CD14-positive monocyte (primary cell): ENCODE results near the gene FNDC11. TPM values are rescaled to one million over a fixed set of nuclear protein-coding genes. Genes with fewer than 3 reads are reported as not detected.

Experiments used
- DNase-seq, 3 donors: peaks; one replicate each; pipeline ENCODE4 v3.0.0-alpha.2; 2011 to 2022
- H2AFZ ChIP-seq: 2 replicates; pipeline ENCODE4 v1.6.0; 2012; ENCODE audit warnings: mild to moderate bottlenecking, low read depth, low read length, inconsistent platforms; ENCODE audit not compliant: insufficient read depth, poor library complexity, severe bottlenecking
- H3K27ac ChIP-seq, 2 donors: 1 replicate in 1 of 2; 2 replicates in 1 of 2; pipeline ENCODE4 v1.5.1; 2012 to 2013; ENCODE audit warnings: low read length in 2 of 2, control low read depth in 1 of 2, inconsistent platforms in 1 of 2, low read depth in 1 of 2, mild to moderate bottlenecking in 1 of 2
- H3K27me3 ChIP-seq, 2 donors: one replicate each; pipeline versions ENCODE4 v1.6.0 to v1.6.1; 2011 to 2013; ENCODE audit warnings: low read length in 2 of 2; ENCODE audit not compliant: control insufficient read depth in 2 of 2, insufficient read depth in 2 of 2
- H3K36me3 ChIP-seq, 2 donors: replicated peaks in 1 of 2; 1 replicate in 1 of 2; 2 replicates in 1 of 2; pipeline versions ENCODE4 v1.5.1 to v1.6.1; 2012 to 2013; ENCODE audit warnings: low read length in 2 of 2, control low read depth in 1 of 2, inconsistent platforms in 1 of 2, mild to moderate bottlenecking in 1 of 2; ENCODE audit not compliant: insufficient read depth in 2 of 2, control insufficient read depth in 1 of 2
- H3K4me1 ChIP-seq, 2 donors: 1 replicate in 1 of 2; 2 replicates in 1 of 2; pipeline versions ENCODE4 v1.5.1 to v1.6.1; 2012 to 2013; ENCODE audit warnings: low read length in 2 of 2, control low read depth in 1 of 2, inconsistent platforms in 1 of 2, mild to moderate bottlenecking in 1 of 2, moderate library complexity in 1 of 2; ENCODE audit not compliant: insufficient read depth in 2 of 2, control insufficient read depth in 1 of 2
- H3K4me2 ChIP-seq: replicated peaks from 2 replicates; pipeline ENCODE3; 2012; ENCODE audit warnings: low read length, moderate library complexity, mild to moderate bottlenecking; ENCODE audit not compliant: poor library complexity, severe bottlenecking; ENCODE audit errors: extremely low read depth
- H3K4me3 ChIP-seq, 3 experiments: fragments of 200-600 bp in 1 of 3; sonication (generic) in 1 of 3; replicated peaks in 1 of 3; 1 replicate in 2 of 3; 2 replicates in 1 of 3; pipeline ENCODE4 v1.5.1; 2011 to 2013; ENCODE audit warnings: low read length in 3 of 3, mild to moderate bottlenecking in 3 of 3, control low read depth in 2 of 3, low read depth in 2 of 3, inconsistent platforms in 1 of 3, moderate library complexity in 1 of 3
- H3K79me2 ChIP-seq: 2 replicates; pipeline ENCODE4 v1.6.0; 2012; ENCODE audit warnings: mild to moderate bottlenecking, control low read depth, inconsistent platforms, low read length, moderate library complexity; ENCODE audit not compliant: insufficient read depth
- H3K9ac ChIP-seq: 2 replicates; pipeline ENCODE4 v1.6.0; 2017; ENCODE audit warnings: low read length, mild to moderate bottlenecking; ENCODE audit not compliant: insufficient read depth, poor library complexity, severe bottlenecking
- H3K9me3 ChIP-seq, 2 donors: replicated peaks in 1 of 2; 1 replicate in 1 of 2; 2 replicates in 1 of 2; pipeline versions ENCODE4 v1.5.1 to v1.6.1; 2012 to 2013; ENCODE audit warnings: low read length in 2 of 2, control low read depth in 1 of 2; ENCODE audit not compliant: control insufficient read depth in 1 of 2, insufficient read depth in 1 of 2
- H4K20me1 ChIP-seq: 2 replicates; pipeline ENCODE4 v1.6.0; 2012; ENCODE audit warnings: mild to moderate bottlenecking, low read length, control low read depth, moderate library complexity; ENCODE audit not compliant: insufficient read depth
- H3K27ac Mint-ChIP-seq, 7 donors: one replicate each; pipeline ENCODE4 v1.8.0; 2020; ENCODE audit warnings: mild to moderate bottlenecking in 7 of 7, mixed read lengths in 7 of 7, moderate library complexity in 6 of 7, inconsistent platforms in 2 of 7
- H3K27me3 Mint-ChIP-seq, 3 donors: one replicate each; pipeline ENCODE4 v1.8.0; 2021 to 2022; ENCODE audit warnings: low read depth in 3 of 3, mild to moderate bottlenecking in 3 of 3, mixed read lengths in 3 of 3, moderate library complexity in 3 of 3, inconsistent platforms in 1 of 3
- H3K36me3 Mint-ChIP-seq, 2 donors: one replicate each; pipeline ENCODE4 v1.8.0; 2020; ENCODE audit warnings: mixed read lengths in 2 of 2, inconsistent platforms in 1 of 2, mild to moderate bottlenecking in 1 of 2
- H3K4me1 Mint-ChIP-seq: one replicate; pipeline ENCODE4 v1.8.0; 2020; ENCODE audit warnings: mild to moderate bottlenecking, mixed read lengths
- H3K4me3 Mint-ChIP-seq, 2 donors: one replicate each; pipeline ENCODE4 v1.8.0; 2020; ENCODE audit warnings: mild to moderate bottlenecking in 2 of 2, mixed read lengths in 2 of 2, moderate library complexity in 1 of 2
- H3K9me3 Mint-ChIP-seq, 7 donors: one replicate each; pipeline ENCODE4 v1.8.0; 2020 to 2022; ENCODE audit warnings: mixed read lengths in 7 of 7, mild to moderate bottlenecking in 6 of 7, moderate library complexity in 6 of 7, inconsistent platforms in 2 of 7
- CTCF ChIP-seq: fragments of 200-600 bp; IDR thresholded peaks from one replicate; pipeline ENCODE4 v1.8.0; 2022; ENCODE audit warnings: antibody characterized with exemption, mild to moderate bottlenecking
- WGBS: methylation state at CpG from one replicate; pipeline ENCODE4 v1.1.5; 2013; ENCODE audit warnings: missing lambda C conversion rate; ENCODE audit not compliant: insufficient coverage; 5-methylcytosine and 5-hydroxymethylcytosine counted together
- intact Hi-C, 2 donors: fragments of 100-400 bp; cut with micrococcal nuclease; formaldehyde crosslinking; loops; one replicate each; pipeline versions ENCODE4 v1.15.0 to v1.15.1; 2023
- polyA plus RNA-seq, 3 donors: library from polyadenylated mRNA; depleted of rRNA in 1 of 3; unstranded in 2 of 3; stranded (reverse) in 1 of 3; fragments of 300-500 nt in 2 of 3; fragments of >200 nt in 1 of 3; fragmentation: Illumina TruSeq in 2 of 3; gene quantifications; 1 replicate in 2 of 3; 2 replicates in 1 of 3; pipeline ENCODE4 v1.2.3, GENCODE V29; 2012 to 2021

The FNDC11 gene
- polyA plus RNA-seq, 3 donors: 0.23 TPM; not detected in 2

GRCh38 chr20:63573647-63574131, 19.7 kb downstream of the FNDC11 start:
- Histone ChIP-seq H3K27me3 (peaks cover 0 to 64% of the 10 kb centered on the region in 2 donors), H4K20me1 (peaks cover 44% of the 10 kb centered on the region), H3K9me3 (no peaks in the 10 kb centered on the region), H3K9ac (peak overlapping the region; percentile 69), H3K4me2 (peak overlapping the region; percentile 85), H3K79me2 (peaks cover 7% of the 10 kb centered on the region), H2AFZ (no peak overlapping the region), H3K4me1 (peaks cover 28 to 39% of the 10 kb centered on the region in 2 donors), H3K36me3 (peaks cover 7 to 13% of the 10 kb centered on the region in 2 donors), H3K4me3 (peak overlapping the region; percentile 76 to 93 (median 92)), H3K27ac (peak overlapping the region; percentile 31 to 80)
- Mint-ChIP-seq H3K4me1 (peaks cover 17% of the 10 kb centered on the region), H3K9me3 (peaks cover 0 to 14% (median 0%) of the 10 kb centered on the region in 7 donors), H3K4me3 (peak overlapping the region; percentile 88 to 92), H3K36me3 (peaks cover 8 to 9% of the 10 kb centered on the region in 2 donors), H3K27me3 (peaks cover 32 to 79% (median 48%) of the 10 kb centered on the region in 3 donors), H3K27ac (peak overlapping the region; percentile 85 to 94 (median 87))
- no peak for DNase-seq
- WGBS: 2% methylated on average over 13 of the region's 24 CpGs
- intact Hi-C loops: loop anchor here in 1 of 2 donors (5.0 kb wide), 1 partner anchor 164 kb away; the partner anchor contains the start of genes LIME1 and SLC2A4RG
- no peak for TF ChIP-seq CTCF

GRCh38 chr20:63574156-63574828, 20.3 kb downstream of the FNDC11 start, which contains the start of gene HELZ2:
Gene HELZ2, minus strand, starts transcription at chr20:63574239. Its CDS starts 1,854 bp downstream, at chr20:63572385.
- H4K20me1 ChIP-seq: peaks cover 38% of the 10 kb centered on the region
- peak within 1 kb of the TSS; percentile 85 to 94 (median 87) for H3K27ac Mint-ChIP-seq
- peaks cover 17% of the 10 kb centered on the region for H3K4me1 Mint-ChIP-seq
- TF ChIP-seq CTCF: no peak
- H3K36me3 Mint-ChIP-seq: peaks cover 7 to 9% of the 10 kb centered on the region in 2 donors
- peak within 1 kb of the TSS; percentile 31 to 80 for H3K27ac ChIP-seq
- peaks cover 7 to 13% of the 10 kb centered on the region in 2 donors for H3K36me3 ChIP-seq
- intact Hi-C loops: loop anchor here in 1 of 2 donors (5.0 kb wide), 1 partner anchor 163 kb away; the partner anchor contains the start of genes LIME1 and SLC2A4RG
- peaks cover 7% of the 10 kb centered on the region for H3K79me2 ChIP-seq
- peaks cover 26 to 38% of the 10 kb centered on the region in 2 donors for H3K4me1 ChIP-seq
- peak within 1 kb of the TSS; percentile 76 to 93 (median 92) for H3K4me3 ChIP-seq
- peaks cover 0 to 59% of the 10 kb centered on the region in 2 donors for H3K27me3 ChIP-seq
- peaks cover 35 to 79% (median 48%) of the 10 kb centered on the region in 3 donors for H3K27me3 Mint-ChIP-seq
- H3K4me2 ChIP-seq: peak within 1 kb of the TSS; percentile 85
- no peaks in the 10 kb centered on the region for H3K9me3 ChIP-seq
- DNase-seq: peak; percentile 63 to 77 (median 69)
- peak within 1 kb of the TSS; percentile 87 for H2AFZ ChIP-seq
- peak within 1 kb of the TSS; percentile 88 to 92 for H3K4me3 Mint-ChIP-seq
- peaks cover 0 to 12% (median 0%) of the 10 kb centered on the region in 7 donors for H3K9me3 Mint-ChIP-seq
- peak within 1 kb of the TSS; percentile 69 for H3K9ac ChIP-seq
- 10% methylated on average over 21 of the region's 40 CpGs for WGBS
